NCI-H2196 treated with DMSO at 0.1 percent for 48 hours (cell line): Measurements from ENCODE around the gene MMP2.

ENCODE experiments used
- DNase-seq: peaks from one replicate; lab custom pipeline; 2025; ENCODE audit not compliant: unreplicated experiment; lab: John Stamatoyannopoulos, UW

Gene MMP2

DNA sequence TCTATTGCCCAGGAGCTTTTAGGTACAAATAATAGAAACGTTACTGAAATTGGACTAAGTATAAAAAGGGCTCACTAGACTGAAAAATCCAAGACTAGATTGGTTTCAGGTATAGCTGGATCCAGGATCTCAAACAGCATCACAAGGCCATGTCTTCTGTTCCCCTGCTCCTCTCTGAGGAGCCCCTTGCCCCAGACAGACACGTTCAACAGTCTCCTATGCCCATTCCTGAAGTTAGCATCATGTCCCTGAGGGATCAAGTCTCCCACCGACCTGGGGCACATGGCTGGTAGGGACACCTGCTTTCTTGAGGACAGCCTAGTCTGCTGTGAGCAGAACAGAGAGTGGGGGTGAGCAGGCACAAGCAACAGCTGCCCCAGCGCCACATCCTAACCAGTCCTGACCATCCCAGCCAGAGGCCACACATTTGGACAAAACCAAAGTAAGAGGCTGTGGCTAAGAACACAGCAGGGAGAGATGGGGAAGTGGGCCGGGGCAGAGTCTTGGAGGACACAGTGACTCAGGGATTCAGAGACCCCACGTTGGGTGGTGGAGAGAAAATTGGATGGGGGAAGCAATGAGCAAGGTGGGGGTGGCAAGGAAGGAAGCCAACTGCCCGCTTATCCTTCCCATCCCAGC is 10.5 kb upstream of the MMP2 start:
- DNase-seq = no peak

DNA sequence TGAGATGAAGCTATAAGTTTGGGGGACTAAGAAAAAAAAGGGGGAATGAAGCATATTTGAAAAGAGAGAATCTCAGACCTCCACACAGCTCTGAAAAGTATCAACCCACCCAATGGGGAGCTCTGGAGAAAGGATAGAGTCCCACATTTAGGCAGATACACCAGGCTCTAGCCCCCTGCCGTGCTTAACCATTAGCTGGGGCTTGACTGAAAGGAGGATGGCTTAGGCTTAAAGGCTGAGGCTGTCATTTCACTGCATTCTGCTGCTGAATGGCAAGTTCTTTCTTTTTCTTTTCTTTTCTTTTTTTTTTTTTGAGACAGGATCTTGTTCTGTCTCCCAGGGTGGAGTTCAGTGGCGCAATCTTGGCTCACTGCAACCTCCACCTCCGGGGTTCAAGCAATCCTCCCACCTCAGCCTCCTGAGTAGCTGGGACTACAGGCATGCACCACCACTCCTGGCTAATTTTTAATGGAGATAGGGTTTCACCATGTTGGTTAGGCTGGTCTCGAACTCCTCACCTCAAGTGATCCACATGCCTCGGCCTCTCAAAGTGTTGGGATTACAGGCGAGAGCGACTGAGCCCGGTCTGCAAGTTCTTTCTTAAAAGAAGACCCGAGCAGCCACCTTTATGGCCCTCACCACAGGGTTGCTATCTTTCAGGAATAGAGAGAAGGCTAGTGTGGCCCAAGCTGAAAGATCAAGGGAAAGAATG is 9.0 kb upstream of the MMP2 start:
- DNase-seq = no peak

DNA sequence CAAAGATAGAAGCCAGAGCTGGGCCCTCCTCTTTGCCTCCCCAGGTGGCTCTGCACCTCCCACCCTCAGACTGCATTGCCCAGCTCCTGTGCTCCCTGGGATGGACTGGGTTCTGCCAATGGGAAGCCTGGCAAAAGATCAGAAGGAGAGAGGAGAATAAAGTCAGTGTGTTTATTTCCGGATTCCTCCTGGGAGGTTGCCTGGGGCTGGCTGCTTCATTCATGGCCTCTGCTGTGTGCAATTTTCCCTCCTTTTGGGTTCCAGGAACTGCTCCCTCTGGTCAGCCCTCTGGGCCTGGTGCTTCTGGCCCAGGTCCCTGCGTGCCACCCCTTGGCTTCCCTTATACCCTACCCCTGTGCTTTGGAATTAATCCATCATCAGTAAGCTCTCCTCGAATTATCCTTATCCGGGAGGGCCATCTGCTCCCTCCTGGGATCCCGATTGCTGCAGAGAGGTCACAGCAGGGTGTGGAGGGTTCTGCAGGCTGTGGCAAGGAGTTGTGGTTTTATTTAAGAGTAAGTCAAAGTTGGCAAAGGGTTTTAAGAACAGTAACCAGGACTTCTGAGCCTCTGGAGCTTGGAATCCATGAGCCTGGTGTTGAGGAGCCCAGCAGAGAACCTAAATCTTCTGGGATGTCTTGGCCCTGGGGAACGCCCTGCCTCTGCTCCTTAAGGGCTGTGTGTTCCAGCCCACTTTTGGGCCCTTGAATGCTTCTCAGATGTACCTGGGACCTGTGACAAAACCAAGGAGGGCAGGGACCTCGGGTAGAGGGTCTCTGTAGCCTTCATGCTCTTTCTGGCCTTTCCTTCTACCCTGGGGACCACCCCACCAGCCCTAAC is 8.2 kb upstream of the MMP2 start:
- DNase-seq = no peak

DNA sequence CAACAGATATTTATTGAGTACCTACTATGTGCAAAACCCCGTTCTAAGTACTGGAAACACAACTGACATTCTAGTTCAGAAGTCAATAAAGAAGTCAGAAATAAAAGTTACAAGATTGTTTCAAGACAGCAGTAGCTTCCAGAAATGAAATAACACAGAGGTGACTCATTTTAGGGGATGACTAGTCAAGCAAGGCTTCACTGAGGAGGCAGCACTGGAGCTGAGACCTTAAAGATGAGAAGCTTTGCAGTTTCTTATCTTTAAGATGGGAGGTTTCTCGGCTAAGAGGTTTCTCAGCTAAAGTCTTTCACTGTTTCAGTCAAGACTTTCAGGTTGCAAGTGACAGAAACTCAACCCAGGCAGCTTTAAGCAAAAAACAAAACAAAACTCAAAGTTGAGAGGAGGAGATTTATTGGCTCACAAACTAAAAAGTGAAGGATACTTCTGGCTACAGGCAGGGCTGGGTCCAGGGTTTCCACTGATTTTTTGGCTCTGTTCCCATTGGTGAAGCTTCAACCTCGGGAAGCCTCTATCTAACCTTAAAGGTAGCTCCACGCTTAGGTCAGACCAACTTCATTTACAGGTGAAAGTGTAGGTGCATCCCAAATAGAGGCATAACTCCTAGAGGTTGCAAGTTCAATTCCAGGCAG is 7.4 kb upstream of the MMP2 start:
- no peak for DNase-seq

DNA sequence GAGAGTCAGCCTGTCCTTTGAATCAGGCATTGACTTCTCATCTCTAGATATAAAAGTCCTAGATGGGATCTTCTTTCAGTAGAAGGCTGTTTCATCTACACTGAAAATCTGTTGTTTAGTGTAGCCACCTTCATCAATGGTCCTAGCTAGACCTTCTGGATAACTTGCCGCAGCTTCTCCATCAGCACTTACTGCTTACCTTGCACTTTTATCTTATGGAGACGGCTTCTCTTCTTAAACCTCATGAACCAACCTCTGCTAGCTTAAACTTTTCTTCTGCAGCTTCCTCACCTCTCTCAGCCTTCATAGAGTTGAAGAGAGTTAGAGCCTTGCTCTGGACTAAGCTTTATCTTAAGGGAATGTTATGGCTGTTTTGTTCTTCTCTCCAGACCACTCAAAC is 5.4 kb upstream of the MMP2 start:
- DNase-seq = no peak

DNA sequence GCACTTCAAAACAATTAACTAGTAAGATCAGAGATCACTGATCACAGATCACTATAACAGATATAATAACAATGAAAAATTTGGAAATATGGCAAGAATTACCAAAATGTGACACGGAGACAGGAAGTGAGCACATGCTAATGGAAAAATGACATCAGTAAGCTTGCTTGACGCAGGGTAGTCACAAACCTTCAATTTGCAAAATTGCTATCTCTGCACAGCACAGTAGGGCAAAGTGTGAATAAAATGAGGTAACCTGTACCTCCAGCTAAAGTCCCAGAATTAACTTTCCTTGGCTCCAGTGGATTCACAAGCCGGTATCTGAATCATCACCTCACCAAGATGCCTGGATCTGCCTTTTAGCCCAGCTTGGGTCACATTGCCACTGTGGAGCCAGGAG is 4.2 kb upstream of the MMP2 start:
- DNase-seq = no peak

DNA sequence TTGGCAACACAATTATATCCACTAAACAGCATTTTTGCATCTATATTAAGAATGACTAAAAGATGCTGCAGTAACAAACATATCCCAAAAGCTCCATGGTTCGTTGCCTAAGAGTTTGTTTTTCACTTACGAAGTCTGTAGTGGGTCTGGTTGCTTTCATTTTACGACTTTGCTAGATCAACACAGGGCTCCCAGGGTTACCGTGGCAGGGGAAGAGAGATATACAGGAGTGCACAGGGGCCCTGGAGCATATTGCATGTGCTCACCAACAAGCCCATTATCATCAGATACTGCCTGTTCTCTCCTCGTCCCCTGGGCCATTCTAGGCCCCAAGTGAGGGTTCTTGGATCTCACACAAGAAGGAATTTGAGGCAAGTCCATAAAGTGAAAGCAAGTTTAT is 3.1 kb upstream of the MMP2 start:
- no peak for DNase-seq

DNA sequence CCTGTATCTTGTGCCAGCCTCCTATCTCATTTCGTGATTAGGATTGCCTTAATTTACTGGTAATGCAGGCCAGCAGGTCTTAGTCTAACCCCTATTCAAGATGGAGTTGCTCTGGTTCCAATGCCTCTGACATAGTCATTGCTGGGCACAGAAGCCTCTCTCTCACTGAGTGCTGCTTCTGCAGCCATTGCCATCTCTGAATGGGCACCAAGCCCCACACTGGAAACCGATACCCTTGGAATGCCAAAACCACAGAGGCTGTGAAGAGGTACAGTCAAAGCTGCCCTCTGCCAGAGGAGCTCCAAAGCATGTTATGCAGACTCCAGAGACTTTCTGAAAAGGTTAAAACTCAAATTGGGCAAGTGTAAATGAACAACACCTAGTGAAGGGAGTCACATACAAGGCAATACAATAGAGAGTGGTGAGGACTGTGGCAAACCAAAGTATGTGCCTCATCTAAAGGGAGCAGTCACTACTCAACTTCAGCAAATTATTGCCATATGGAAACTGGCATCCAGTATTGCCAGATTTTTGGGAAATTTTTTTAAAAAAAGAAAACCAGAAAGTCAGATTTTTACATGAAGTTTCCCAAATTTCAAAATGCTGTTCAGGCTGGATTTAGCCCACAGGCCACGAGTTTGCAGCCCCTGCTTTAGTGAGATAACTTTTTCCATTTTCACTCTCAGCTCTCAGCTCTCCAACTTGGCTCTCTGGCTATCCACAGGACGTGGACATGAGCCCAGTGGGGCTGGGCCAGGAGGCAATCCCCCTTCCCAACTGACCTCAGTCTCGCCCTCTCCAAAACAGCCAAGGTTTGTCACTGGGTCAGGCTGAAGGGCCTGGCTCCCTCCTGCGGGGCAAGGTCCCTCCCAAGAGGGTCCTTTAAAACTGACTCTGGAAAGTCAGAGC is 2.1 kb upstream of the MMP2 start:
- no peak for DNase-seq

DNA sequence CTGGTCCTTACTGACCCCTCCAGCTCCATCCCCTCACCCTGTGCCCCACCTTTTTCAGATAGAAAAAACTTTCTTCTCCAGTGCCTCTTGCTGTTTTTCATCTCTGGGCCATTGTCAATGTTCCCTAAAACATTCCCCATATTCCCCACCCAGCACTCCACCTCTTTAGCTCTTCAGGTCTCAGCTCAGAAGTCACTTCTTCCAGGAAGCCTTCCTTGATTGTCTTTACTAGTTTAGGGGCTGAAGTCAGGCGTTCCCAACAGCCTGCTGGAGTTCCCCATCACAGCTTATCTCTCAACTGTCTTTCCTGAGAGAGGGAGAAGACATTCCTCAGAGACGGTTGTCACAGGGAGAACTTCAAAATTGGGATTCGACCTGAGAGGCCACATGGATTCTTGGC is 1.3 kb upstream of the MMP2 start:
- DNase-seq = no peak

DNA sequence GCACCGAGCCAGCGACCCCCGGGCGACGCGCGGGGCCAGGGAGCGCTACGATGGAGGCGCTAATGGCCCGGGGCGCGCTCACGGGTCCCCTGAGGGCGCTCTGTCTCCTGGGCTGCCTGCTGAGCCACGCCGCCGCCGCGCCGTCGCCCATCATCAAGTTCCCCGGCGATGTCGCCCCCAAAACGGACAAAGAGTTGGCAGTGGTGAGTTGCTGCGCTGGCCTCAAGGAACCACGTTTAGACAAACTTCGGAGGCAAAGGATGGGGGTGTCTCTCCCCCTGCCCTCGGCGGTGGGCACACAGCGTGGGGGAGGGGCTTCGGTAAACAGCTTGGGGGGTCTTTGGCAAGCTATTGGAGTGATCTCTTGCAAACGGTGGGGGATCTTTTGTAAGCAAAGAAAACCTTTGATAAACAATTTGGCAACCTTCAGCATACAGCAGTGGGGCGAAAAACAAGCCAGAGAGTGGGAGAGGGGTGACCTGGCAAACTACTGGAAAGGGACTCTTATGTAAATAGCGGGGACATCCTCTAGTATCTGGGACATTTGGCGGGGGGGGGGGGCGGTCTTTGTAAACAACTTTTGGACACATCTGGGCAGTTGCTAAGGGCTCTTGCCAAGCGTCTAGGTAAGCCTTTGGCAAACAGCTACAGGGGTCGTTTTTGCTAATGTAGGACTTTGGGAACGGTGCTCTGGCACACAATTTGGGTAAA is 587 bp downstream of the MMP2 start:
- DNase-seq = no peak

DNA sequence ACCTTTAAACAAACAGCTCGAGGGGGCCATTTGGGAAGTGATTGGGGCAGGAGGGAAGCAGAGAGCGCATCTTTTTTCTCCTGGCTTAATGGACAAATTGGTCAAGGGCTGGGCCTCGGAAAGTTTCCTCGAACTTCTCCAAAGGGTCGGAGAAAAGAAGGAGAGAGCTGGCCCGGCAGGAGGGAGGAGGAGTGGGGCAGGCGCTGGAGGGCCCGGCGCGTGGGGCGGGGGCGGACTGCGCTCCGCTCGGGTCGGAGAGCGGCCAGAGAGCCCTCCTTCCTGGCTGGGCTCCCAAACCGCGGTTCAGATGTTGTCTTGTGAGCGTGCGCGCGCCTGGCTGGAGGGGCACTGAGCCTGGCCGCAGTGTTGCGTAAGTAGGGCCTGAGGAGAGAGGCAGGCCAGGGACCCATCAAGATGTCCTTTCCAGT is 1.2 kb downstream of the MMP2 start:
- no peak for DNase-seq

DNA sequence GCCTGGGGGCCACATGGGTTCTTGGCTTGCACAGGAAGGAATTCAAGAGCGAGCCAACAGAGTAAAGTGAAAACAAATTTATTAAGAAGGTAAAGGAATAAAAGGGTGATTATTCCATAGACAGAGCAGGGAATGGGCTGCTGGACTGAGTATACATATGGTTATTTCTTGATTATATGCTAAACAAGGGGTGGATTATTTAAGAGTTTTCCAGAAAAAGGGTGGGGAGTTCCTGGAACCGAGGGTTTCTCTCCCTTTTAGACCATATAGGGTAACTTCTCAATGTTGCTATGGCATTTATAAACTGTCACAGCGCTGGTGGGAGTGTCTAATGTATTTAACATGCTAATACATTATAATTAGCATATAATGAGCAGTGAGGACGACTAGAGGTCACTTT is 2.0 kb downstream of the MMP2 start:
- no peak for DNase-seq

DNA sequence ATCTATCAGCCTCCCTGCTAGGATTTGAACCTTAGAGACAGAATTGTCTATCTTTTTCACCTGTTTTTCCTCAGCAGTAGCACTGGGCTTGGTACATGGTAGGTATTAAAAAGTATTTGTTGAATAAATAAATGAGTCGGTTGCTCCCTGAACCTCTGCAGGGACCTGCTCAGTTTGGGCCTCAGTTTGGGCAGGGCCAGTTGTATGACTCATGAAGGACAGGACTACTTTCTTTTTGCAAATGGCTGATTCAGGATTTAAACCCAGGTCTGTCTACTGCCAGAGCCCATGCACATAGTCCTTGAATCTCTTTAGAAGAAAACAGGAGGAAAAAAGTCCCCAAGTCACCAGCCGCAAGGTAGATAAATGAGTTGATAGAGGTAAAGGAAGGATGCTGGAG is 3.1 kb downstream of the MMP2 start:
- DNase-seq = no peak

DNA sequence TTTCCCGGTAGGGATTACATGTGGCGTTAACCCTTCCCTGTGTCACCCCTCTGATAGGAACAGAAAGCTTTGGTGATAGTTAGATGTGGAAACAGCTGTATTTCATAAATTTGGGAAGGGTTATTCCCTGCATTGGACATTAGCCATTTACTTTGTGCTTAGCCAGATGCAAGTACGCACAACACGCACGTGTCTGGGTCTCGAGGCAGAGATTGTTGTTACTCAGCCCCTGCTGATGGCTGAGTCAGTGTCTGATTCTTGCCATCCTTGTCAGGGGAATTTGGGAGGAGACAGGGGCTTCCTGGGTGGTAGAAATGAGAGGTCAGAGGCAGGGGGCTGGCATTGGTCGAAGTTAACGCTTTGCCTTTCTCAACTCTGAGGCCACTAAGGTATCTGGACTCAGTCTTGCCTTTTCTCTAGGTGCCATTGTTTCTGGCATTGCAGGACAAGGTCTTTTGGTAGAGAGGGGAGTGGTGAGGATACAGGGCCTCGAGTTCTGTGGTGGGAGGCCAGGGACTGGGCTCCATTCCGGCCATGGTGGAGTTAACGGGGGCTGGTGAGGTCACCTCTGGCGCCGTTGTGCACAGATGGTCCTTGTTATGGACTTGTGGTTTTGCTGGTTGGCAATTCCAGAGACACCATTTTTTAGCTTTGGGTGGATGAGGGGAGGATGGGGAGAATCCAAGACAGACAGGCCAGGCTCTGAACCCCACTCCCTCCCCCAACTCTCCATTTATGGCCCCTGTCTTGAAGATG is 8.2 kb downstream of the MMP2 start:
- no peak for DNase-seq

DNA sequence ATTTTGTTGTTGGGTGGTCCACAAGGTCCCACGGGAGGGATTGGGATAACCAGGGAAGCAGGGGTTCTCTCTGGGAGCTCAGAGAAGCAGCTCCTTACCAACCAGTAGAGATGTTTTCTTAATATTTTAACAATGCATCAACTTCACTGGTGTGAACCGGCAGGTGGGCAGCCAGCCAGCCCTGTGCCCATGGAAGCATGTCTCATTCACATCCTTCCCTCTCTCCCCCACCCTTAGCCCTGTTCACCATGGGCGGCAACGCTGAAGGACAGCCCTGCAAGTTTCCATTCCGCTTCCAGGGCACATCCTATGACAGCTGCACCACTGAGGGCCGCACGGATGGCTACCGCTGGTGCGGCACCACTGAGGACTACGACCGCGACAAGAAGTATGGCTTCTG is 9.3 kb downstream of the MMP2 start:
- no peak for DNase-seq

DNA sequence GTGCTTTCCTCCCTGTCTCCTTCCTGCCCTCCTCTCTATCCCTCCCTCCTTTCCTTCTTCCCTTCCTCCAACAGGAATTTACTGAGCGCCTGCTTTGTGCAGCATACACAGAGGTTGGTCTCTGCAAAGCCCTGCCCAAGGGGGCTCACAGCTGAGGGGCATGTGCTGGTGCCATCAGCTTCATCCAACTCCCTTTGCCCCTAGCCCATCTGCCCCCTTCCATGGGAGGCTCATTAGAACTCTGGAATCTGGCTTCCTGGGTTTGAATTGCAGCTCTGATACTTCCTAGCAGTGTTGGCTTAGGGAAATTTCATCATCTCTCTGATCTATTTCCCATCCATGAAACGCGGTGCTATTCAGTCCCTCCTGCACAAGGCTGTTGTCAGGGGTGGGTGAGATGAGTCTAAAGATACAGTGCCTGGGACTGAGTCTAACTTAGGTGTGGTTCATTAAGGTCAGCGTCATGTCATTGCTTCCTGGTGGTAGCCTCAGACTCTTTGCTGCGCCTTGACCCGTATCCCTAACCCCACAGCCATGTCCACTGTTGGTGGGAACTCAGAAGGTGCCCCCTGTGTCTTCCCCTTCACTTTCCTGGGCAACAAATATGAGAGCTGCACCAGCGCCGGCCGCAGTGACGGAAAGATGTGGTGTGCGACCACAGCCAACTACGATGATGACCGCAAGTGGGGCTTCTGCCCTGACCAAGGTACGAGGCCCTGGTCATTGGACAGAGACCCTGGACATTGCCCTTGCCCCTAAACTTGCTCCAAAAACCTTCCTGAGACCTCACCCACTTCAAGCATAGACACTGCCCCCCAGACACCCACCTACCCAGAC is 10.3 kb downstream of the MMP2 start:
- no peak for DNase-seq

DNA sequence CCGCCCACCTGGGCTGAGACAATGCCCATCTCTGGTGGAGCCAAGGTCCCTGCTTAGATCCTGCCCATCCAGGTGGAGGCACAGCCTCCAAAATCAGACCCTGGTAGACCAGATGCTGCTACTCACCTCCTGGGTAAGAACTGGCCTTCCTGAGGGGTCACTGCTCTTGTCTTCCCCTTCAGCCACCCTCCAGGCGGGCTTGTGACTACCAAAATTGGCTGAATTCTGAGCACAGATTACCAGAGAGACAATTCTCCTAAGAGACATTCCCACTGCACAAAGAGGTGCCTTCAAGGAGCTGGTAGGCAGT is 10.9 kb downstream of the MMP2 start:
- no peak for DNase-seq

DNA sequence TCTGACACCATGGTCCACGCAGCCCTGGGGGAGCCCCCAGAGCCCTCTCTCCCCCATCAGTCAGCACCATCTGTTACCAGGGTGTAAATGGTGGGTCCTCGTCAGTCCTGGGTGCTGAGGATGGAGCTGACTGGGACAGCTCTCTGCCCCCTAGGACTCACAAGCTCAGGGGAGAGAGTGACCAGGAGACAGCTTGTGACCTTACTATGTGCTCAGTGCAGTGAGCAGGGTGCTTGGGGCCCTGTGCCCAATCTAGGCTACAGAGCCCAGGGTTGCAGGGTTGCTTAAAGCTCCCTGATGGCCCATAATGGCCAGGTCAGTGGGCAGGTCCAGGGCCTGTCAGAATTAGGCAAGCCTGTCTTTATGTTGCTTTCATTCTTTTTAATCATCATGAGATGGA is 11.3 kb downstream of the MMP2 start:
- no peak for DNase-seq

DNA sequence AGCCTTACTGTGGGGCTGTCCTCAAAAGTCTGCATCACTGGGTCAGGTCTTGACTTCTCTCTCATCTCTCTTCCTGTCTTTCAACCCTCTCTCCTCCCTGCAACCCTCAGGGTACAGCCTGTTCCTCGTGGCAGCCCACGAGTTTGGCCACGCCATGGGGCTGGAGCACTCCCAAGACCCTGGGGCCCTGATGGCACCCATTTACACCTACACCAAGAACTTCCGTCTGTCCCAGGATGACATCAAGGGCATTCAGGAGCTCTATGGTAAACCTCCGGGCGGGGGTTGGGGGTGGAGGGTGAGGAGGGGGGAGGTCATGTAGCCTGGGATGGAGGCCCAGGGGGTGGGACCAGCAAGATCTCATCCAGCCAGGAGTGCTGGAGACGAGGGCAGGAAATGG is 12.7 kb downstream of the MMP2 start:
- DNase-seq = no peak
